ENCODE measurements around the gene GRIPAP1.
A peak's percentile ranks its signal among the peaks of the same experiment; 100 is the strongest.

Gene GRIPAP1, protein sequence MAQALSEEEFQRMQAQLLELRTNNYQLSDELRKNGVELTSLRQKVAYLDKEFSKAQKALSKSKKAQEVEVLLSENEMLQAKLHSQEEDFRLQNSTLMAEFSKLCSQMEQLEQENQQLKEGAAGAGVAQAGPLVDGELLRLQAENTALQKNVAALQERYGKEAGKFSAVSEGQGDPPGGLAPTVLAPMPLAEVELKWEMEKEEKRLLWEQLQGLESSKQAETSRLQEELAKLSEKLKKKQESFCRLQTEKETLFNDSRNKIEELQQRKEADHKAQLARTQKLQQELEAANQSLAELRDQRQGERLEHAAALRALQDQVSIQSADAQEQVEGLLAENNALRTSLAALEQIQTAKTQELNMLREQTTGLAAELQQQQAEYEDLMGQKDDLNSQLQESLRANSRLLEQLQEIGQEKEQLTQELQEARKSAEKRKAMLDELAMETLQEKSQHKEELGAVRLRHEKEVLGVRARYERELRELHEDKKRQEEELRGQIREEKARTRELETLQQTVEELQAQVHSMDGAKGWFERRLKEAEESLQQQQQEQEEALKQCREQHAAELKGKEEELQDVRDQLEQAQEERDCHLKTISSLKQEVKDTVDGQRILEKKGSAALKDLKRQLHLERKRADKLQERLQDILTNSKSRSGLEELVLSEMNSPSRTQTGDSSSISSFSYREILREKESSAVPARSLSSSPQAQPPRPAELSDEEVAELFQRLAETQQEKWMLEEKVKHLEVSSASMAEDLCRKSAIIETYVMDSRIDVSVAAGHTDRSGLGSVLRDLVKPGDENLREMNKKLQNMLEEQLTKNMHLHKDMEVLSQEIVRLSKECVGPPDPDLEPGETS

DNA sequence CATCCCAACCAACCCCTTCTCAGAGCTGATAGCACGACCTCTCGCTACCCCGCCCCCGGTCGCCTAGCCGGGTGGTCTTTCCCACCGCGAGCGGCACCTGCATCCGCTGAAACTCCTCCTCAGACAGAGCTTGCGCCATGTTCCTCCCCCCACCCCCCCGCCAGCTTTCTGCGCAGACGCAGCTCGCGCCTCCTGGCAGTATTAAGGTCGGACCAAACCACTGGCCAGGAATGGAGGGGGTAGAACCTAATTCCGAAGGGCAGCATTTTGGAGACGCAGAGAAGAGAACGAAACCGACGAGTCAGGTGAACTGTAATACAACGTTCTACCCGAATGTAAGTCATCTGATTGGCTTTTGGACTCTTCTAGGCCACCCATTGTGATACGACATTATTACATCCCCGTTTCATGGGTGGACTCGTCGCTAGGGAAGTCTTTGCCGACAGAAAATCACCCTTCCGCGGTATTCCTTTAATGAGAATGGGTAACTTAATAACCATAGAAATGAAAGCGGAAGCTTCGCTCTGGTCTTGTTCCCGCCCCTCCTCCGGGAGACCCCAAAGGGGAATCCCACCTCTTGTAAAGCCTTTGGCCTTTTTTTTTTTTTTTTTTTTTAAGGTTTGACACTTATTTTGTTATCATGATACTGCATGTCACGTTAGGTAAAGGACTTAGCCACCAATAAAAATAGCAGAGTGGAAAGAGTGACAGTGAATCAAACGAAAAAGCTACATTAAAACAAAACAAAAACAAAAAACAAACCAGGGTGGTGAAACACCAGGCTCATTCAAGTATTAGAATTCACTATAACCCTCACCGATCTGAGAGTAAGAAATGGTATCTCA is at the start of gene GRIPAP1:
Gene GRIPAP1, minus strand, starts transcription at position 174 of the 845 bp plus-strand sequence. Its CDS starts 35 bp downstream, at position 139.
- DNase-seq, result peak; percentile 85

DNA sequence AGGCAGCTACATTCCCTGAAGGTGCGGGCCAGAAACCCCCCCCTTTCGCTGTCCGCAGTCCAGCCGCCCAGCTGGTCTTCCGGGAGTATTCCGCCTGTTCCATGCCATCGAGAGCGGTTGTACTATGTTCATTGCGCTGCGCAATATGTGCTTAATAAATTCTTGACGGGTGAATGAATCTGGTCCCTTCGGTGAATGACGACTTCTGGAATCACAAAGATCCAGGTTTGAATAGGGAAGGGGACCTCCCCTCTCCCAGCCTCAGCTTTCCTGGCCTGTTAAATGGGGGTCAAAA is 41.9 kb upstream of the GRIPAP1 start:
- DNase-seq, result no peak

DNA sequence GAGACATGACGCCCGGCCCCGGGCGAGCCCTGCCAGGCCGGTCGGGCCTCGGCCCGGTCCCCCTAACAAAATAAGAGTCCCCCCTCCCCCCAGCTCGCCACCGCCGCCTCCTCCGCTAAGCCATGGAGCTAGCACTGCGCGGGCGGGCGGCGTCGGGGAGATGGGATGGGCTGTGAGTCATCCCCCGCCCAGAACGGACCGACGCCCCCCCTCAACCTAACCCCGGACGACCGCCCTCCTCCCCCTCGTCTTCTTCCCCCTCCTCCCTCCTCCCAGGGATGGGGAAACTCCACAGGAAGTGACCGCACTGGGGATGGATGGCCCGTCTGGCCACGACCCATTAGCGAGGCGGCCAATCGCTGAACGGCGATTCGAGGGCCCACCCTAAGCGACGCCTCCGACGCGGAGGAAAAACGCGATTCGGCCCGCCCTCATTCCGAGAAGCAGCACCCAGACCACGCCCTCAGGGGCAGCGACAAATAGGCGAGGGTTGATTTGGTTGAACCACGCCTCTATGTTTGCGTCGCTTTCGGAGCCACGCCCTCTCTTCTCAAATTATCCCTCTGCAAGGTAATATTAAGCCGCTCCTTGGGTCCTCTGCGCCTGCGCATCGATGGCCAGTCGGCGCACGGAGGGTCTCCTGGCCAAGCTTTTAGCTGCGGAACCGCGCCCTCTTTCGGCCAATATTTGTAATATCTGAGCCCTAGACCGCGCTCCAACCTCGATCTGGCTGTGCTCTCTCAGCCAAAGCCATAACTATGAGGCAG is 41.3 kb upstream of the GRIPAP1 start, which contains the start of gene TFE3:
Gene TFE3, minus strand, starts transcription at position 138 of the 767 bp plus-strand sequence. Its CDS starts 131 bp downstream, at position 7.
- peak; percentile 94 for DNase-seq

DNA sequence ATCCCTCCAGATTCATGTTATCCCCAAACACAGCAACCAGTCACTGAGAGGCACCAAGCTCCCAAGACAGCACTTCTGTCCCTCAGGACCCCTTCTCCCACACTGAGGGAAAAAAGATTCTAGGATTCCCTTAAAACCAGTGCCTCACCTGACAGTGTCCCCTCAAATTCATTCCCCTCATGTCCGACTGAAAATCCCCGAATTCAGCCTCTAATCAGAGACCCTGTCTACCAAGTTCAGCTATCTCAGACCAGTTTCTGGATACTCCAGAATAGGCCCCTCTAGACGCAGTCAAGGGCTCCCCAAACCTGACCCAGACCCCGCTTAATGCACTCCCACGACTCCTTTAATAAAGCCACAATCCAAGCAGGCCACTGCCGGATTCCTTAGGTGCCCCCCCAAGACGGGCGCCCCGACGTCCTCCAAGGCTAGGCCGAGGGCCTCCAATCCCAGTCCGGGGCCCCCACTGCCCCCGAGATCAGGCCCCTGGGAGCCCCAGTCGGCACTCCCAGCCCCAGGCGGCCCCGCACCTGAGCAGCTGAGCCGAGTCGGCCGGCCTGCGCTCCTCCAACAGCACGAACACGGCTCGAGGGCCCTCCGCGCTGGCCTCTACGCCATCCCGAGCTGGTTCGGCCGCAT is 40.6 kb upstream of the GRIPAP1 start:
- DNase-seq, result no peak

DNA sequence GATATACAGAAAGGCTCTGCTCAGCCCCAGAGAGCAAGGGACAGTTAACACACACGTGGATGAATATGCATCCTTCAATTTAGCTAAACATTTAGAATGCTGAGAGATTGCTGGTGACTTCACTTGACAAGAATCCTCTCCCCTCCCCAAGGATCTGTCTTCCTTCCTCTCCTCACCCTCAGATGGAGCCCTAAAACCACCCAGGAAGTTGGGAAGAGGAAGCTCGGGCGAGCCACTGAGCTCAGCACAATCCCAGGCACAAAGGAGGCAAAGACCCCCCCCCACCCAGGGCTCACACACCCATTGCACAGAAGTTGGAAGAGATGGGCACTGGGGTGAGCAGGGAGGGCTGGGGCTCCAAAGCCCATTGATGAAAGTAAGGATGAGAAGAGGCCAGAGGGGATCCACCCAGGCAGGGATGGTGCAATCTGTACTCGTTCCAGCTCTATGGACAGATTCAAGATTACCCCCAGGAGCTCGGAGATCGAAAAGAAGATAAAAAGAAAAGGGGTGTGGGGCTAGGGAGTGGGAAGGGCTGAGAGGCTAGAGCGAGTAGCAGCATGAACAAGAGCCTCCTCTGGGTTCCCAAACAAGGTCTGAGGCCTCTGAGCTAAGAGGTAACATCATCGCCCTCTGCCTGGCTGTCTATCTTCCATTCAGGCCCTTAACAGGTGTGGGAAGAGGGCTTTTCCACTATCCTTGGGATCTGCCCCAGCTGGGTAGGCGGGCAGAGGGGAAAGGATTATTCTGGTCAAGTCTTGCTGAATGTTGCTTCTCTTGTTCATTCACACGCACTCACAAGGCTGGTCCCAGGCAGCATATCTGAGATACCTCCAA is 39.9 kb upstream of the GRIPAP1 start:
- DNase-seq, result no peak

DNA sequence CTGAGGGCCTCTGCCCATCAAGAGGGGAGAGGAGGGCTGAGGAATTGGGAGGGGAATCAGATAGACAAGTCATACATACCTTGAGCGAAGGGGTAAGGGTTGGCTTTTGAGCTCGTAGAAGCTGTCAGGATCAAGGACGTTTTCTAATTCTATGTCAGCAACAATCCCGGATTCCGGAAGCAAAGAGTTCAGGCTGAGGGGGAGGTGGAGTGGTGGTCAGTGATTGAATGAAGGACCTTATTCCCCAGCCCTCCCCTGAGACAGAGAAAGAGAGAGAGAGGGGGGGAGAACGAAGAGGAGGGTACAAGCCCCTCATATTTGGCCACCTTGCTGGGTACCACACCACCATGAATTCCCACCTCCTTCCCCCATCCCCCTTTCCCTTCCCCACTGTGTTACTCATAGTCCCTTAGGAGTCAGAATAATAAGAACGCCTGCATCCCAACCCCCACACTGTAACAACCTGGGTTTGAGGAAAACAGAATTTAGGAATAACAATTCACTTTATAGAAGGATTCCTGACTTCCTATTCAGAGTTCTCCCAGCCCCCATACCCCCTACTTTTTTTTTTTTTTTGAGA is 38.4 kb upstream of the GRIPAP1 start:
- no peak for DNase-seq

DNA sequence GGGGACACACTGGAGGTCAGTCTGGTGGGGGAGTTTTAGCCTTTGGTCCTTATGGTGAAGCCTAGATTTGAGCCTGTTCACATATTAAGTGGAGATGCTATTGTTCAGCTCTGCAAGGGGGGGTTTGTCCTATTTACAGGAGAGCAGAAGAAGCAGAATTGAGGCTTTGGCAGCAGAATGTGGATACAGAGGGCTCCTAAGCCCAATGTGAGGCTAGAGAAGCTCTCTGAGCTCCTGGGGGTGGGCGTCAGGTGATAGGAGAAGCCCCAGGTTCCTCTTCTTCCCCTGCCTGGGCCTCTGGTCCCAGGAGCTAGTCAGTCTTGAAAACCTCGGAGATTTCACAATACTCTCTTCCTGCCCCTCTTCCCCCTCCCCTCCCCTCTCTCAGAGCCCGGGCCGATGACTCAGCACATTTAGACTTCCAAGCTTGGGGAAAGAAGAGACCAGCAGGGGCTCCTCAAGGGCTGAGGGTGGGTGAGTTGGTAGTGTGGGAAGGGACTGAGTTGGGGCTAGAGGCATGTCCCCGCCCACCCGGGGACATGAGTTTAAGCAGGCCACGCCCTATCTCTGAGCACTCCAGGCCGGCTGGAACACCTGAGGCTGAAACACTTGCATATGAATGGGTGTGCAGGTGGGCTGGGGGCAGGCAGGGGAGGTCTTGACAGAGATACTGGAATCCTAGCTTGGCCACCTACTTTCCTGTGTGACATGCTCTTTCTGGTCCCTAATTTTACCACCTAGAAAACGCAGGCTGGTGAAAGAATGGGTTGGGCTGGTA is 37.7 kb upstream of the GRIPAP1 start:
- DNase-seq, result no peak

DNA sequence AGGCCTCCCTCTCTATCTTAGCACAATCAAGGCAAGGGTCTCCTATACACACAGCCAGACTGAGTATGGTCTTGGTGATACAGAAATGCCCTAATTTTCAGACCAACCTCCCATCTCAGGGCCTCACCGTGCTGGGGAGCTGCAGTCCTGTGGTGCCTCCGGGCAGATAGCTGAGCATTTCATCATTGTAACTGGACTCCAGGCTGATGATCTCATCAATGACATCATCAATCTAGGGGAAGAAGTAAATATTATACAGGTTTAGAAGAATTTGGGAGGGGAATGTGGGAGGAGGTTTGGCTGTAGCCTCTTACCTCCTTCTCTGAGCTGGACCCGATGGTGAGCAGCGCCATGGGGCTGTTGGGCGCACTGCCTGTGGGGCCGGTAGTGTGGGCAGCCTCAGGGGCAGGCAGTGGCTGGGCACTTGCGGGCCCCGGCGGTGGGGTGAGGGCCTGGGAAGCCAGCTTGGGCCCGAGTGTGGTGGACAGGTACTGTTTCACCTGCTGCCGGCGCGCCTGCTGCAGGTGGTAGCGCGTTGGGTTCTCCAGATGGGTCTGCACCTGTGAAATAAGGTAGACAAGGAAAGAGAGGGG is 35.9 kb upstream of the GRIPAP1 start:
- no peak for DNase-seq

DNA sequence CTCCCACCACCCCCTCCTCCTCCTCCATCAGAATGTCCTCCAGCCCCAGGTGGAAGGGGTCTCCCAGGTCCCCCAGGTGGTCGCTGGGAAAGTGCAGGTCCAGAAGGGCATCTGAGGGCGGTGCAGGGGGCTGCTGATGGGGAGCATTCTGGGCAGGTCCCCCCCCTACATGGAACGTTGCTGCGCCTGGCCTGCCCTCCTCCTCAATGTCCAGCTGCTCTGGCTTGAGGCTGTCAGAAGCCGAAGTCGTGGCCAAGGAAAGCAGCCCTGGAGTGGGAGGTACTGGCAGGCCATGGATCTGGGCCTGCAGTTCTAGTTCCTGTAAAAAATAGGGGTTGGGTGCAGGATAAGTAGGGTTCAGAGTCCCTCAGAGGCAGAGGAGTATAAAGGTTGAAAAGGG is 28.2 kb upstream of the GRIPAP1 start:
- DNase-seq, result no peak

DNA sequence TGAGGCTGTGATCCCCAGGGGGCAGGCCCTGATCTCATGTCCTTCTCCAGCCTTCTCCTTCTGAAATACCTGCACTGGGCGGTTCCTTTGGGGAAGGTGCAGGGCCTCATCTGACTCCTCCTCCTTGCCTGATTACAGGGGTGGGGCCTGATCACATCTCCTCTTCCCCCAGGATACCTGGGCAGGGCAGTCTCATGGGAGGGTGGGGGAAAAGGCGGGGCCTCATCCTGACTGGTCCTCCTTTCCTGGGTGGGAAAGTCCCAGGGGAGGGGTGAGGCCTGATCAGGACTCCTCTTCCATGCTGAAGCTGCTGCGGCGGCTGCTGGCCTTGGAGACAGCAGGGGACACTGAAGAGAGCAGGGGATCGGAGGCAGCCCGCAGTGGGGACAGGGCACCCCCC is 27.8 kb upstream of the GRIPAP1 start:
- DNase-seq, result no peak

DNA sequence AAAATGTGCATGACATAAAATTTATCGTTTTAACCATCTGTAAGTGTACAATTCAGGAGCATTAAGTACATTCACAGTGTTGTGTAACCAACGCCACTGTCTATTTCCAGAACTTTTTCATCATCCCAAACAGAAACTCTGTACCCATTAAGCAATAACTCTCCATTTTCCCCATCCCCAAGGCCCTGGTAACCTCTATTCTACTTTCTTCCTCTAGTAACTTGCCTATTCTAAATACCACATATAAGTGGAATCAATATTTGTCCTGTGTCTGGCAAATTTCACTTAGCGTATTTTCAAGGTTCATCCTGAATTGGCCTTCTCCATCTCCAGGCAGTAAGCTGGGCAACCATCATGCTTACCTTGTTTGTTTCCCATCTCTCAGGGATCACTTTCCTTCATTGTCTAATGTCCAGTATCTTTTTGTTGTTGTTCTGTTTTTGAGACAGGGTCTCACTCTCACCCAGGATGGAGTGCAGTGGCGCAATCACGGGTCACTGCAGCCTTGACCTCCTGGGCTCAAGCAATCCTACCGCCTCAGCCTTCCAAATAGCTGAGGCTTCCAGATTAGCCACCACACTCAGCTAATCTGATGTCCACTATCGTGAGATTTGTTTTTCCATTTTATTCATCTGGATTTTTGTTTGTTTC is 17.7 kb upstream of the GRIPAP1 start:
- DNase-seq, result no peak

DNA sequence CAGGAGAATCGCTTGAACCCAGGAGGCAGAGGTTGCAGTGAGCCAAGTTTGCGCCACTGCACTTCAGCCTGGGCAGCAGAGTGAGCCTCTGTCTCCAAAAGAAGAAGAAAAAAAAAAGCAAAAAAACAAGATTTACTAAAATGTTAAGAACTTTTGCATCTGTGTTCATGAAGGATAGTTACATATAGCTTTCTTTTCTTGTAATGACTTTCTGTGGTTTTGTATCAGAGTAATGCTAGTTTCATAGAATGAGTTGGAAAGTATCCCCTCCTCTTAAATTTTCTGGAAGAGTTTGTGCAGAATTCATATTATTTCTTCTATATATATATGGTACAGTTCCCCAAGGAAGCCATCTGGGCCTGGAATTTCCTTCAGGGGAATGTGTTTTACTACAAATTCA is 17.0 kb upstream of the GRIPAP1 start:
- no peak for DNase-seq

DNA sequence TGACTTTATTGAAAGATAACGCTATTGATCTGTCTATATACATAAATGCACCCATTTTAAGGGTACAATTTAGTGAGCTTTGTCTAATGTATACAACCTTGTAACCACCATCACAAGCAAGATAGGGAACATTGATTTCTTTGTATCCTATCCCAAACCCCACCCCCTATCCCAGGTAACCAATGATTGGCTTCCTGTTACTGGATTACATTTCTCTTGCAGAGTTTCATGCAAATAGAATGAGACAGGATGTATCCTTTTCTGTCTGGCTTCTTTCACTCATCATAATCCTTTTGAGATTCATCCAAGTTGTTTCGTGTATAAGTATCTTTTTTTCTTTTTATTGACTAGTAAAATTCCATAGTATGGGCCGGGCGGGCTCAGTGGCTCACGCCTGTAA is 1.6 kb upstream of the GRIPAP1 start:
- DNase-seq, result no peak

DNA sequence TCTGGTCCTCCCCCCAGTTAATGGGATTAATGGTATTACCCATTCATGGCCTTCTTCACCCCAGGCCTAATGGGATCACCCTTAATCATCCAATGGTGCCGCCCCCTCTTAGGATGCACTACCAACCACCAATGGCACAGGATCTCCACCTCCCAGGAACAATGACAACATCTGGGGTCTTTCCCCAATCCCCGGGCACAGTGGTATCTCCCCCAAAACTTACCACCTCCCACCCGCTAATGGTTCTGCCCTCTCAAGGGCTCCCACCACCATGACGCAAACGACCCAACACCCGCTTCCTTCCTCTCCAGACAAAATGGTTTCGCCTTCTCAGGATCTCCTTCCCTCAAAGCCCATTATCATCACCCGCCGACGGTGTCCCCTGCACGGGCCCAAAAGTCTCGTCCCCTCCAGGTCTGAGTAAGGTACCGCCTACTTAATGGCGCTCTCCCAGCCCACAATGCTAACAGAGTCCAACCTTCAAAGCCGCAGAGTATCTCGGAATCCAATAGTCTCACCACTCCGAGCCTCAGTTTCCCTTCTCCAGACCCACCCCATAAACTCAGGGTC is 458 bp downstream of the GRIPAP1 start:
- no peak for DNase-seq

DNA sequence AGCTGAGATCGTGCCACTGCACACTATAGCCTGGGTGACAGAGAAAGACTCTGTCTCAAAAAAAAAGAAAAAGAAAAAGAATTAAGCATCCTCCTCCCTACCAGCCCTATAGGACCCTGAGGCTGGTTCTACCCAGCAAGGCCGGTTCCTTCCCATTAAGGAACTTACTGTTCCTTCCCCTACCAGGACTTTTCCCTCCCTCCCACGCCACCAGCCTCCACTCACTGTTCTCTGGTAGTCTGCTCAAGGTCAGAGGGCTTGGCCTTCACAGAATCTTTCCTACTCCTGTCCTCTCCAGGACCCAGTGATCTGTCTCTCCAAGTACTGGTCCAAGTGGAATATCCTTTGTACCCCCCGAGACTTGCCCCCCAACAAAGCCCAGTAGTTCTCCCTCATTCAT is 1.4 kb downstream of the GRIPAP1 start:
- DNase-seq, result no peak

DNA sequence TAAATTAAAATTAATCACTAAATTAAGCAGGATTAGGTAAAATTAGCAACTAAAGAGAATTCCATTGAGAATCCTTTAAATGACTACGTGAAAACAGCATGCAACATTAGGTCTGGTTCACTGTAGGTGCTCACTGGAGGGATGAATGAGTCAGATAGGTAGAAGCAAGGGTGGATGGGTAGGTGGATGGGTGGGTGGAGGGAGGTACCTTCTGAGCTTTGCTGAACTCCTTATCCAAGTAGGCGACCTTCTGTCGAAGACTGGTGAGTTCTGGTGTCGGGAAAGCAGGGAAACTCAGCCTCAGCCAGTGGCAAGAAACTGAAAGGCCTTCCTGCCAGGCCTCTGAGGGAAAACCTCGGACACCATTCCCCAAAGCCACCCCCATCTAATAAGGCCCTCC is 3.0 kb downstream of the GRIPAP1 start:
- DNase-seq, result no peak

DNA sequence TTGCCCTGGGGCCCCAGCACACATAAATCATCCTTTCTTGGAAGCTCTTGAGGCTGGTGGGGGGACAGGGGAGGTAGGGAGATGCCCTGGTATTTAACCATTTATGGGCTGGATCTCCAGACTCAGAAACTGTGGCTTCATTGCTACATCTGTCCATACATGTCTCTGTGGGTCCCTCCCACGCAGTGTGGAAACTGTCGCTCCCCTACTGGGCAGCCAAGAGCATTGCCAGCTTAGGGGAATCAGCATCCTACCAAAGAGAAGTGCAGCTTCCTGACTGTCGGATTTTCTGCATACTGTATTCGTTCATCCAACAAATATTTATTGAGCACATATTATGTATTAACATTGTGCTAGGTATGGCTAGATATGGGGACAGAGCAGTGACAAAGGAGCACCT is 3.7 kb downstream of the GRIPAP1 start:
- DNase-seq, result no peak

DNA sequence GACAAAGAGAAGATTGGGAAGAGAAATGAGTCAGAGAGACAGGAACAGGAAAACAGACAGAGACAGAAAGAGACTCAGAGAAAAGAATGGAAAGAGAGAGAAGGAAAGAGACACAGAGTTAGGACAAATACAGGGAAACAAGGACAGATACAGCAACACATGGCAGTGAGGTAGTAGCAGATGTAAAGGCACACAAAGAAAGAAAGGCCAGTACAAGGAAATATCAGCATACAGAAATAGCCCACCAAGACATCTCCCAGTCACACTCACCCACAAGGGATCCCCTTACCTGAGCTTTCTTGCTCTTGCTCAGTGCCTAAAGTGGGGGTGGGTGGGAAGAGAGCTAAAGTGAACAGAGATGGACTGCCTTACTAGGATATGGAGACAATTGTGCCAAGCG is 4.2 kb downstream of the GRIPAP1 start:
- DNase-seq, result no peak

All from right forelimb (tissue), 1 donor.